ENCODE measurements around the gene GFOD1.
A peak's percentile ranks its signal among the peaks of the same experiment; 100 is the strongest.

GFOD1 gene

GRCh38 chr6:13428583-13429405 lies 58.6 kb downstream of the GFOD1 start:
- no peak overlapping the region for H3K27ac ChIP-seq (ENCODE audit: low read depth, low read length)
- H3K27me3 ChIP-seq (ENCODE audit: control insufficient read depth in 5 of 5, insufficient read depth in 4 of 5, low read length in 5 of 5): no peaks in the 10 kb centered on the region
- H3K9ac ChIP-seq (ENCODE audit: low read length in 5 of 5): no peak overlapping the region
- H3K4me3 ChIP-seq (ENCODE audit: low read depth in 1 of 5, low read length in 5 of 5): no peak overlapping the region
- H3K4me1 ChIP-seq (ENCODE audit: control insufficient read depth in 5 of 5, insufficient read depth in 5 of 5, low read length in 5 of 5): peaks cover 0 to 65% (median 29%) of the 10 kb centered on the region in 5 donors
- H3K36me3 ChIP-seq (ENCODE audit: control insufficient read depth in 5 of 5, insufficient read depth in 5 of 5, low read length in 5 of 5): no peaks in the 10 kb centered on the region
- no peaks in the 10 kb centered on the region for H3K9me3 ChIP-seq (ENCODE audit: control insufficient read depth in 5 of 5, low read length in 5 of 5)

- no peaks in the 10 kb centered on the region for H3K36me3 ChIP-seq (ENCODE audit: control insufficient read depth in 5 of 5, insufficient read depth in 5 of 5, low read length in 5 of 5)
- no peaks in the 10 kb centered on the region for H3K27me3 ChIP-seq (ENCODE audit: control insufficient read depth in 5 of 5, insufficient read depth in 4 of 5, low read length in 5 of 5)
- peak overlapping the region; percentile 23 for H3K27ac ChIP-seq (ENCODE audit: low read depth, low read length)
- no peaks in the 10 kb centered on the region for H3K9me3 ChIP-seq (ENCODE audit: control insufficient read depth in 5 of 5, low read length in 5 of 5)
- H3K4me3 ChIP-seq (ENCODE audit: low read depth in 1 of 5, low read length in 5 of 5): no peak overlapping the region
- no peak overlapping the region for H3K9ac ChIP-seq (ENCODE audit: low read length in 5 of 5)
- peaks cover 3 to 68% (median 31%) of the 10 kb centered on the region in 5 donors for H3K4me1 ChIP-seq (ENCODE audit: control insufficient read depth in 5 of 5, insufficient read depth in 5 of 5, low read length in 5 of 5)
Observed at GRCh38 chr6:13427801-13428582, 59.4 kb downstream of the GFOD1 start.

- peak overlapping the region; percentile 23 for H3K27ac ChIP-seq (ENCODE audit: low read depth, low read length)
- H3K4me1 ChIP-seq (ENCODE audit: control insufficient read depth in 5 of 5, insufficient read depth in 5 of 5, low read length in 5 of 5): peaks cover 5 to 69% (median 38%) of the 10 kb centered on the region in 5 donors
- H3K4me3 ChIP-seq (ENCODE audit: low read depth in 1 of 5, low read length in 5 of 5): no peak overlapping the region
- no peaks in the 10 kb centered on the region for H3K27me3 ChIP-seq (ENCODE audit: control insufficient read depth in 5 of 5, insufficient read depth in 4 of 5, low read length in 5 of 5)
- H3K9me3 ChIP-seq (ENCODE audit: control insufficient read depth in 5 of 5, low read length in 5 of 5): no peaks in the 10 kb centered on the region
- H3K9ac ChIP-seq (ENCODE audit: low read length in 5 of 5): no peak overlapping the region
- H3K36me3 ChIP-seq (ENCODE audit: control insufficient read depth in 5 of 5, insufficient read depth in 5 of 5, low read length in 5 of 5): no peaks in the 10 kb centered on the region
Observed at GRCh38 chr6:13427316-13427715, 60.1 kb downstream of the GFOD1 start.

- Histone ChIP-seq H3K9me3 (ENCODE audit: control insufficient read depth in 5 of 5, low read length in 5 of 5) (no peaks in the 10 kb centered on the region), H3K4me1 (ENCODE audit: control insufficient read depth in 5 of 5, insufficient read depth in 5 of 5, low read length in 5 of 5) (peaks cover 7 to 71% (median 46%) of the 10 kb centered on the region in 5 donors), H3K27ac (ENCODE audit: low read depth, low read length) (peak overlapping the region; percentile 44), H3K27me3 (ENCODE audit: control insufficient read depth in 5 of 5, insufficient read depth in 4 of 5, low read length in 5 of 5) (no peaks in the 10 kb centered on the region), H3K36me3 (ENCODE audit: control insufficient read depth in 5 of 5, insufficient read depth in 5 of 5, low read length in 5 of 5) (no peaks in the 10 kb centered on the region), H3K4me3 (ENCODE audit: low read depth in 1 of 5, low read length in 5 of 5) (no peak overlapping the region), H3K9ac (ENCODE audit: low read length in 5 of 5) (peak overlapping the region in 2 of 5 donors; percentile 8 to 22)
Observed at GRCh38 chr6:13425943-13426931, 61.2 kb downstream of the GFOD1 start.

- H3K4me1 ChIP-seq (ENCODE audit: control insufficient read depth in 5 of 5, insufficient read depth in 5 of 5, low read length in 5 of 5): peaks cover 7 to 75% (median 49%) of the 10 kb centered on the region in 5 donors
- no peaks in the 10 kb centered on the region for H3K27me3 ChIP-seq (ENCODE audit: control insufficient read depth in 5 of 5, insufficient read depth in 4 of 5, low read length in 5 of 5)
- H3K9me3 ChIP-seq (ENCODE audit: control insufficient read depth in 5 of 5, low read length in 5 of 5): no peaks in the 10 kb centered on the region
- no peak overlapping the region for H3K4me3 ChIP-seq (ENCODE audit: low read depth in 1 of 5, low read length in 5 of 5)
- peak overlapping the region; percentile 44 for H3K27ac ChIP-seq (ENCODE audit: low read depth, low read length)
- no peaks in the 10 kb centered on the region for H3K36me3 ChIP-seq (ENCODE audit: control insufficient read depth in 5 of 5, insufficient read depth in 5 of 5, low read length in 5 of 5)
- peak overlapping the region in 1 of 5 donors; percentile 20 for H3K9ac ChIP-seq (ENCODE audit: low read length in 5 of 5)
Observed at GRCh38 chr6:13425270-13425873, 62.0 kb downstream of the GFOD1 start.

- Histone ChIP-seq H3K4me3 (ENCODE audit: low read depth in 1 of 5, low read length in 5 of 5) (no peak overlapping the region), H3K4me1 (ENCODE audit: control insufficient read depth in 5 of 5, insufficient read depth in 5 of 5, low read length in 5 of 5) (peaks cover 10 to 79% (median 67%) of the 10 kb centered on the region in 5 donors), H3K9ac (ENCODE audit: low read length in 5 of 5) (peak overlapping the region in 1 of 5 donors; percentile 49), H3K27ac (ENCODE audit: low read depth, low read length) (peak overlapping the region; percentile 49), H3K27me3 (ENCODE audit: control insufficient read depth in 5 of 5, insufficient read depth in 4 of 5, low read length in 5 of 5) (no peaks in the 10 kb centered on the region), H3K9me3 (ENCODE audit: control insufficient read depth in 5 of 5, low read length in 5 of 5) (no peaks in the 10 kb centered on the region), H3K36me3 (ENCODE audit: control insufficient read depth in 5 of 5, insufficient read depth in 5 of 5, low read length in 5 of 5) (no peaks in the 10 kb centered on the region)
Observed at GRCh38 chr6:13423252-13423651, 64.1 kb downstream of the GFOD1 start.

GRCh38 chr6:13422681-13423221 lies 64.6 kb downstream of the GFOD1 start:
- Histone ChIP-seq H3K27ac (ENCODE audit: low read depth, low read length) (peak overlapping the region; percentile 49), H3K4me1 (ENCODE audit: control insufficient read depth in 5 of 5, insufficient read depth in 5 of 5, low read length in 5 of 5) (peaks cover 10 to 79% (median 71%) of the 10 kb centered on the region in 5 donors), H3K9ac (ENCODE audit: low read length in 5 of 5) (peak overlapping the region in 1 of 5 donors; percentile 49), H3K9me3 (ENCODE audit: control insufficient read depth in 5 of 5, low read length in 5 of 5) (no peaks in the 10 kb centered on the region), H3K27me3 (ENCODE audit: control insufficient read depth in 5 of 5, insufficient read depth in 4 of 5, low read length in 5 of 5) (no peaks in the 10 kb centered on the region), H3K4me3 (ENCODE audit: low read depth in 1 of 5, low read length in 5 of 5) (no peak overlapping the region), H3K36me3 (ENCODE audit: control insufficient read depth in 5 of 5, insufficient read depth in 5 of 5, low read length in 5 of 5) (no peaks in the 10 kb centered on the region)

GRCh38 chr6:13421425-13422059 lies 65.9 kb downstream of the GFOD1 start:
- H3K4me3 ChIP-seq (ENCODE audit: low read depth in 1 of 5, low read length in 5 of 5): no peak overlapping the region
- no peaks in the 10 kb centered on the region for H3K36me3 ChIP-seq (ENCODE audit: control insufficient read depth in 5 of 5, insufficient read depth in 5 of 5, low read length in 5 of 5)
- no peaks in the 10 kb centered on the region for H3K9me3 ChIP-seq (ENCODE audit: control insufficient read depth in 5 of 5, low read length in 5 of 5)
- H3K27me3 ChIP-seq (ENCODE audit: control insufficient read depth in 5 of 5, insufficient read depth in 4 of 5, low read length in 5 of 5): no peaks in the 10 kb centered on the region
- H3K27ac ChIP-seq (ENCODE audit: low read depth, low read length): no peak overlapping the region
- peak overlapping the region in 1 of 5 donors; percentile 31 for H3K9ac ChIP-seq (ENCODE audit: low read length in 5 of 5)
- H3K4me1 ChIP-seq (ENCODE audit: control insufficient read depth in 5 of 5, insufficient read depth in 5 of 5, low read length in 5 of 5): peaks cover 12 to 78% (median 62%) of the 10 kb centered on the region in 5 donors

Measured in subcutaneous abdominal adipose tissue (tissue), 5 donors.